Measurements from ENCODE around the gene CCDC50.

DNA sequence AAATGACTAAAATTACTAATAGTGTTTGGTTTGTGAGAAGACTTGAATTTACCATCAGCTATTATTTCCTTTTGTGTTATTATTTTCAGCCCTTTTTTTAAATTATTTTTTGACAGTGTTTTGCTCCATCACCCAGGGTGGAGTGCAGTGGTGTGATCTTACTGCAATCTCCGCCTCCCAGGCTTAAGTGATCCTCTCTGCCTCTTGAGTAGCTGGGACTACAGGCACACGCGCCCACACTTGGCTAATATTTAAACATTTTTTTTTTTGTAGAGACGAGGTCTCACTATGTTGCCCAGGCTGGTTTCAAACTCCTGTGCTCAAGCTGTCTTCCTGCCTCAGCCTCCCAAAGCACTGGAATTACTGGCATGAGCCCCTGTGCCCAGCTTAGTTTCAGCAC, 32.8 kb downstream of the CCDC50 start:
- no peak for TF ChIP-seq ZFP3 (CRISPR knock-in tag; IDR thresholded peaks at IDR 0.05)
- TF ChIP-seq ZFP30 (CRISPR knock-in tag; IDR thresholded peaks at IDR 0.05), result no peak
- no peak for TF ChIP-seq GLIS3 (CRISPR knock-in tag; IDR thresholded peaks at IDR 0.05)
- no peak for TF ChIP-seq PATZ1 (CRISPR knock-in tag; IDR thresholded peaks at IDR 0.05; ENCODE audit: borderline replicate concordance)
- TF ChIP-seq PPARA (CRISPR knock-in tag; IDR thresholded peaks at IDR 0.05; ENCODE audit: borderline replicate concordance), result no peak
- TF ChIP-seq SNAI2 (CRISPR knock-in tag; IDR thresholded peaks at IDR 0.05), result no peak
- TF ChIP-seq, protein P1, sequence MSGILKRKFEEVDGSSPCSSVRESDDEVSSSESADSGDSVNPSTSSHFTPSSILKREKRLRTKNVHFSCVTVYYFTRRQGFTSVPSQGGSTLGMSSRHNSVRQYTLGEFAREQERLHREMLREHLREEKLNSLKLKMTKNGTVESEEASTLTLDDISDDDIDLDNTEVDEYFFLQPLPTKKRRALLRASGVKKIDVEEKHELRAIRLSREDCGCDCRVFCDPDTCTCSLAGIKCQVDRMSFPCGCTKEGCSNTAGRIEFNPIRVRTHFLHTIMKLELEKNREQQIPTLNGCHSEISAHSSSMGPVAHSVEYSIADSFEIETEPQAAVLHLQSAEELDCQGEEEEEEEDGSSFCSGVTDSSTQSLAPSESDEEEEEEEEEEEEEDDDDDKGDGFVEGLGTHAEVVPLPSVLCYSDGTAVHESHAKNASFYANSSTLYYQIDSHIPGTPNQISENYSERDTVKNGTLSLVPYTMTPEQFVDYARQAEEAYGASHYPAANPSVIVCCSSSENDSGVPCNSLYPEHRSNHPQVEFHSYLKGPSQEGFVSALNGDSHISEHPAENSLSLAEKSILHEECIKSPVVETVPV (CRISPR knock-in tag; IDR thresholded peaks at IDR 0.05), result no peak
- TF ChIP-seq ZC3H10 (CRISPR knock-in tag; IDR thresholded peaks at IDR 0.05), result no peak
- TF ChIP-seq TSHZ2 (CRISPR knock-in tag; IDR thresholded peaks at IDR 0.05), result no peak
- TF ChIP-seq, protein P2, sequence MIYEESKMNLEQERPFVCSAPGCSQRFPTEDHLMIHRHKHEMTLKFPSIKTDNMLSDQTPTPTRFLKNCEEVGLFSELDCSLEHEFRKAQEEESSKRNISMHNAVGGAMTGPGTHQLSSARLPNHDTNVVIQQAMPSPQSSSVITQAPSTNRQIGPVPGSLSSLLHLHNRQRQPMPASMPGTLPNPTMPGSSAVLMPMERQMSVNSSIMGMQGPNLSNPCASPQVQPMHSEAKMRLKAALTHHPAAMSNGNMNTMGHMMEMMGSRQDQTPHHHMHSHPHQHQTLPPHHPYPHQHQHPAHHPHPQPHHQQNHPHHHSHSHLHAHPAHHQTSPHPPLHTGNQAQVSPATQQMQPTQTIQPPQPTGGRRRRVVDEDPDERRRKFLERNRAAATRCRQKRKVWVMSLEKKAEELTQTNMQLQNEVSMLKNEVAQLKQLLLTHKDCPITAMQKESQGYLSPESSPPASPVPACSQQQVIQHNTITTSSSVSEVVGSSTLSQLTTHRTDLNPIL (CRISPR knock-in tag; IDR thresholded peaks at IDR 0.05; ENCODE audit: low read depth), result no peak
- no peak for TF ChIP-seq RARB (CRISPR knock-in tag; IDR thresholded peaks at IDR 0.05)
- TF ChIP-seq ARNTL (CRISPR knock-in tag; IDR thresholded peaks at IDR 0.05; ENCODE audit: borderline replicate concordance, low read depth), result no peak
- no peak for TF ChIP-seq BACH2 (CRISPR knock-in tag; IDR thresholded peaks at IDR 0.05; ENCODE audit: borderline replicate concordance)

All from SK-N-SH treated with all-trans-retinoic acid at 6 μM for 48 hours (cell line).